A549 (cell line): ENCODE results near the gene GDF9.

Source experiments
- EP300 ChIP-seq, 2 experiments: fragments of >200 bp; sonication (Bioruptor Twin); formaldehyde crosslinking; IDR thresholded peaks; 2 replicates in 1 of 2; 3 replicates in 1 of 2; pipeline ENCODE4 v1.6.1; 2016 to 2017
- HDAC2 ChIP-seq: fragments of 200-600 bp; sonication (generic); IDR thresholded peaks from 2 replicates; pipeline ENCODE4 v1.6.1; 2016
- MAZ ChIP-seq: fragments of 150-350 bp; IDR thresholded peaks from 2 replicates; pipeline ENCODE4 v1.6.1; 2014; ENCODE audit warnings: antibody characterized with exemption, low read depth, low read length, borderline replicate concordance
- PHF8 ChIP-seq: fragments of 200-600 bp; sonication (generic); IDR thresholded peaks from 2 replicates; pipeline ENCODE4 v1.6.1; 2016; ENCODE audit warnings: low read depth, mild to moderate bottlenecking, antibody characterized with exemption, moderate library complexity, borderline replicate concordance
- POLR2A ChIP-seq: IDR thresholded peaks from 2 replicates; pipeline ENCODE4 v1.6.1; 2012; ENCODE audit warnings: mild to moderate bottlenecking, low read length
- RAD21 ChIP-seq, 2 experiments: fragments of >200 bp in 1 of 2; sonication (Bioruptor Twin) in 1 of 2; formaldehyde crosslinking in 1 of 2; IDR thresholded peaks in 1 of 2; conservative IDR thresholded peaks in 1 of 2; 2 replicates in 1 of 2; 3 replicates in 1 of 2; pipeline ENCODE4 v1.6.1; 2012 to 2018; ENCODE audit warnings: inconsistent platforms in 1 of 2
- SMC3 ChIP-seq: fragments of >200 bp; sonication (Bioruptor Twin); formaldehyde crosslinking; IDR thresholded peaks from 3 replicates; pipeline ENCODE4 v1.6.1; 2018; ENCODE audit warnings: inconsistent platforms
- SREBF2 ChIP-seq: fragments of 450-650 bp; IDR thresholded peaks from 2 replicates; pipeline ENCODE4 v1.6.1; 2014; ENCODE audit warnings: mild to moderate bottlenecking, moderate library complexity
- TF ChIP-seq, protein P1 (sequence below): IDR thresholded peaks from 2 replicates; pipeline ENCODE4 v1.6.1; 2012
- TF ChIP-seq, protein P2 (sequence below): fragments of >200 bp; sonication (Bioruptor Twin); formaldehyde crosslinking; IDR thresholded peaks from 3 replicates; pipeline ENCODE4 v1.5.1; 2016

DNA sequence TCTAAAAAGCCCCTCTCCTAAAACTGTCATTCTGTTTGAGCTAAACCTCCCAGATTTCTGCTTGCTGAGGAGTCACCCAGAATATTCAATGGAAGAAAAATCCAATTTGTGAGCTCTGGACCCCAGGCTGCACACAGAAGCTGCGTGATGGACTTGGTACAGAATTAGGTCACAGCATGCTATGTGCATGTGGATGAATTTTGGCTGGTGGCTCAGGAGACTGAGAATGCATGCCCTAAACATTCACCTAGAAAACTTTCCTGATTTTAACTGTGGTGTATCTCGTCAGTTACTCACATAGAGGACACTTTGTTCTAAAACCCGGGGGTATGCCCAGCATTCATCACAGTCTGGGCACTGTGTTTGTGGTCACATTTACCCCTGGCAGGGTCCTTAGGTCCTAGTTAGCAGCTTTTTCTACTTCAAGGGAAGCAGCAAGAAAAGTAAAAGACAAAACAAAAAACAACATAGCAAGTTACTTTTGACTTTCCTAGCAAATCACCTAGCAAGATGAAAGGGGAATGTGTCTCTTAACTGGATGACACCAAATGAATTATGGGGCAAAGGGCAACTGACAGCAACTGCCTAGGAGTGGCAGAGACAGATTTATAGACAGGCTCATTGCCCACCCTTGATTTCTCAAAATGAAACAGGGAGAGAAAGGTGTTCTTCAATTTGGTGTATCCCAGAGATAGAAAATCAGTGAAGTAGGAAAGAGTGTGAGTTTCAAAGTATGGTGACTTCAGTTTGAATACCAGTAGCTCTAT, 27.6 kb downstream of the GDF9 start:
- TF ChIP-seq HDAC2 = no peak
- no peak for TF ChIP-seq POLR2A
- no peak for TF ChIP-seq SREBF2
- no peak for TF ChIP-seq EP300 (IDR thresholded peaks at IDR 0.05)
- no peak for TF ChIP-seq RAD21 (conservative IDR thresholded peaks at IDR 0.05 in 1 of 2, IDR thresholded peaks at IDR 0.05 in 1 of 2)
- TF ChIP-seq, protein P1, sequence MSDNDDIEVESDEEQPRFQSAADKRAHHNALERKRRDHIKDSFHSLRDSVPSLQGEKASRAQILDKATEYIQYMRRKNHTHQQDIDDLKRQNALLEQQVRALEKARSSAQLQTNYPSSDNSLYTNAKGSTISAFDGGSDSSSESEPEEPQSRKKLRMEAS = no peak
- TF ChIP-seq PHF8 = no peak
- TF ChIP-seq, protein P2, sequence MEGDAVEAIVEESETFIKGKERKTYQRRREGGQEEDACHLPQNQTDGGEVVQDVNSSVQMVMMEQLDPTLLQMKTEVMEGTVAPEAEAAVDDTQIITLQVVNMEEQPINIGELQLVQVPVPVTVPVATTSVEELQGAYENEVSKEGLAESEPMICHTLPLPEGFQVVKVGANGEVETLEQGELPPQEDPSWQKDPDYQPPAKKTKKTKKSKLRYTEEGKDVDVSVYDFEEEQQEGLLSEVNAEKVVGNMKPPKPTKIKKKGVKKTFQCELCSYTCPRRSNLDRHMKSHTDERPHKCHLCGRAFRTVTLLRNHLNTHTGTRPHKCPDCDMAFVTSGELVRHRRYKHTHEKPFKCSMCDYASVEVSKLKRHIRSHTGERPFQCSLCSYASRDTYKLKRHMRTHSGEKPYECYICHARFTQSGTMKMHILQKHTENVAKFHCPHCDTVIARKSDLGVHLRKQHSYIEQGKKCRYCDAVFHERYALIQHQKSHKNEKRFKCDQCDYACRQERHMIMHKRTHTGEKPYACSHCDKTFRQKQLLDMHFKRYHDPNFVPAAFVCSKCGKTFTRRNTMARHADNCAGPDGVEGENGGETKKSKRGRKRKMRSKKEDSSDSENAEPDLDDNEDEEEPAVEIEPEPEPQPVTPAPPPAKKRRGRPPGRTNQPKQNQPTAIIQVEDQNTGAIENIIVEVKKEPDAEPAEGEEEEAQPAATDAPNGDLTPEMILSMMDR = no peak
- TF ChIP-seq MAZ = no peak
- no peak for TF ChIP-seq SMC3
